C1 segment of cervical spinal cord (tissue), 14 donors: ENCODE results near the gene ZBTB17.
A peak's percentile ranks its signal among the peaks of the same experiment; 100 is the strongest.
"Not testable (repeated sequence)": the region's sequence is repeated elsewhere in the genome, so short reads cannot be mapped to it uniquely, and the experiment has no call there.

ENCODE experiments used
- DNase-seq, 14 donors: peaks; one replicate each; lab custom pipeline; 2025; lab: John Stamatoyannopoulos, UW

ZBTB17 gene

GRCh38 chr1:15988856-15989736 is 13.2 kb upstream of the ZBTB17 start:
- DNase-seq: no peak

- DNase-seq: no peak
Observed at GRCh38 chr1:15985611-15986297, 9.9 kb upstream of the ZBTB17 start.

- DNase-seq: no peak
Observed at GRCh38 chr1:15983275-15983674, 7.4 kb upstream of the ZBTB17 start.

GRCh38 chr1:15981679-15982078 is 5.8 kb upstream of the ZBTB17 start:
- no peak for DNase-seq

- not testable (repeated sequence) for DNase-seq
Observed at GRCh38 chr1:15977947-15978346, 2.0 kb upstream of the ZBTB17 start.

GRCh38 chr1:15975358-15975804 is 520 bp downstream of the ZBTB17 start:
- peak in 11 of 14 donors; percentile 62 to 85 (median 75) for DNase-seq

GRCh38 chr1:15974855-15975254 is 1.0 kb downstream of the ZBTB17 start:
- no peak for DNase-seq

GRCh38 chr1:15973772-15974171 is 2.1 kb downstream of the ZBTB17 start:
- no peak for DNase-seq

GRCh38 chr1:15972409-15972808 is 3.5 kb downstream of the ZBTB17 start:
- no peak for DNase-seq

GRCh38 chr1:15970911-15971310 is 5.0 kb downstream of the ZBTB17 start:
- no peak for DNase-seq

GRCh38 chr1:15969321-15969880 is 6.5 kb downstream of the ZBTB17 start:
- no peak for DNase-seq

GRCh38 chr1:15968172-15968571 is 7.7 kb downstream of the ZBTB17 start:
- peak in 1 of 14 donors; percentile 36 for DNase-seq

- no peak for DNase-seq
Observed at GRCh38 chr1:15966956-15967344, 9.0 kb downstream of the ZBTB17 start.

GRCh38 chr1:15966081-15966955 is 9.6 kb downstream of the ZBTB17 start:
- DNase-seq: peak in 7 of 14 donors; percentile 19 to 59 (median 40)

- DNase-seq: peak in 9 of 14 donors; percentile 22 to 64 (median 40)
Observed at GRCh38 chr1:15965228-15965767, 10.6 kb downstream of the ZBTB17 start.

GRCh38 chr1:15963968-15964648 is 11.8 kb downstream of the ZBTB17 start:
- DNase-seq: no peak

- DNase-seq: no peak
Observed at GRCh38 chr1:15963363-15963967, 12.4 kb downstream of the ZBTB17 start.

GRCh38 chr1:15962671-15963362 is 13.1 kb downstream of the ZBTB17 start:
- DNase-seq: no peak

GRCh38 chr1:15962176-15962575 is 13.7 kb downstream of the ZBTB17 start:
- no peak for DNase-seq
